ENCODE data around the gene CRACR2A. TPM values are rescaled to one million over a fixed set of nuclear protein-coding genes. Genes with fewer than 3 reads are reported as not detected.
A peak's percentile ranks its signal among the peaks of the same experiment; 100 is the strongest.

CRACR2A gene
- total RNA-seq, 6 donors from 2014 or later = 5.5 to 19.9 (median 7.2) TPM

- no peak for TF ChIP-seq CTCF (IDR thresholded peaks at IDR 0.05)
- no peak for TF ChIP-seq EP300 (IDR thresholded peaks at IDR 0.05)
- TF ChIP-seq POLR2A (IDR thresholded peaks at IDR 0.05) = no peak
- TF ChIP-seq POLR2AphosphoS5 (IDR thresholded peaks at IDR 0.05) = no peak
- H3K9me3 ChIP-seq = no peaks in the 10 kb centered on the region
These were observed 17.5 kb downstream of the CRACR2A start for GRCh38 chr12:3735432-3735831.

GRCh38 chr12:3732901-3733300 lies 20.0 kb downstream of the CRACR2A start:
- no peaks in the 10 kb centered on the region for H3K36me3 ChIP-seq
- peaks cover 5 to 10% (median 8%) of the 10 kb centered on the region in 4 donors for H3K4me1 ChIP-seq
- H3K27ac ChIP-seq = no peak overlapping the region
- no peaks in the 10 kb centered on the region for H3K9me3 ChIP-seq
- WGBS, 2 donors = 69 to 75% methylated on average over 4 of the region's 4 CpGs
- DNase-seq (peak; percentile 61 to 73), ATAC-seq (ENCODE audit: low FRiP score in 2 of 2) (no peak)
- no peaks in the 10 kb centered on the region for H3K27me3 ChIP-seq
- TF ChIP-seq POLR2AphosphoS5 (IDR thresholded peaks at IDR 0.05) (no peak), POLR2A (IDR thresholded peaks at IDR 0.05) (no peak), CTCF (IDR thresholded peaks at IDR 0.05) (no peak), EP300 (IDR thresholded peaks at IDR 0.05) (no peak)
- no peak overlapping the region for H3K4me3 ChIP-seq

More at GRCh38 chr12:3735432-3735831, 17.5 kb downstream of the CRACR2A start:
- Histone ChIP-seq H3K36me3 (no peaks in the 10 kb centered on the region), H3K4me3 (no peak overlapping the region), H3K27me3 (no peaks in the 10 kb centered on the region), H3K27ac (no peak overlapping the region), H3K4me1 (peaks cover 4 to 9% (median 7%) of the 10 kb centered on the region in 4 donors)
- 97% methylated on average over 4 of the region's 4 CpGs; no CpG with 5 or more reads in 1 of the 2 donors for WGBS, 2 donors
- no peak for ATAC-seq (ENCODE audit: low FRiP score in 2 of 2)
- no peak for DNase-seq

GRCh38 chr12:3730111-3730510 lies 22.8 kb downstream of the CRACR2A start:
- H3K27me3 ChIP-seq = no peaks in the 10 kb centered on the region
- DNase-seq (no peak), ATAC-seq (ENCODE audit: low FRiP score in 2 of 2) (no peak)
- no peaks in the 10 kb centered on the region for H3K9me3 ChIP-seq
- no peak for TF ChIP-seq CTCF (IDR thresholded peaks at IDR 0.05)
- no peak for TF ChIP-seq POLR2AphosphoS5 (IDR thresholded peaks at IDR 0.05)
- TF ChIP-seq EP300 (IDR thresholded peaks at IDR 0.05) = no peak
- no peak for TF ChIP-seq POLR2A (IDR thresholded peaks at IDR 0.05)
- H3K4me1 ChIP-seq = peaks cover 5 to 25% (median 20%) of the 10 kb centered on the region in 4 donors
- 90 to 95% methylated on average over 6 of the region's 6 CpGs for WGBS, 2 donors
- H3K27ac ChIP-seq = no peak overlapping the region
- H3K4me3 ChIP-seq = no peak overlapping the region
- H3K36me3 ChIP-seq = no peaks in the 10 kb centered on the region

- H3K27me3 ChIP-seq = no peaks in the 10 kb centered on the region
- peak in 1 of 2 donors; percentile 63 for DNase-seq
- H3K4me1 ChIP-seq = peaks cover 11 to 25% (median 20%) of the 10 kb centered on the region in 4 donors
- H3K4me3 ChIP-seq = no peak overlapping the region
- H3K36me3 ChIP-seq = no peaks in the 10 kb centered on the region
- 63 to 65% methylated on average over 6 of the region's 6 CpGs for WGBS, 2 donors
- peak overlapping the region; percentile 34 to 74 (median 46) for H3K27ac ChIP-seq
- H3K9me3 ChIP-seq = no peaks in the 10 kb centered on the region
- ATAC-seq (ENCODE audit: low FRiP score in 2 of 2) = peak; percentile 49 to 62
- TF ChIP-seq POLR2A (IDR thresholded peaks at IDR 0.05) = no peak
- no peak for TF ChIP-seq CTCF (IDR thresholded peaks at IDR 0.05)
- peak in 1 of 2 donors; percentile 23 for TF ChIP-seq POLR2AphosphoS5 (IDR thresholded peaks at IDR 0.05)
- TF ChIP-seq EP300 (IDR thresholded peaks at IDR 0.05) = no peak
These were observed 24.2 kb downstream of the CRACR2A start for GRCh38 chr12:3728686-3729085.

Measured in upper lobe of left lung (tissue), 6 donors.